Amniotic stem cell (primary cell): Measurements from ENCODE around the gene PIGV.

ENCODE experiments used
- DNase-seq: peaks from one replicate; lab custom pipeline; 2025; lab: John Stamatoyannopoulos, UW

PIGV gene

GRCh38 chr1:26774462-26774861, 13.3 kb upstream of the PIGV start:
- DNase-seq: no peak

DNA sequence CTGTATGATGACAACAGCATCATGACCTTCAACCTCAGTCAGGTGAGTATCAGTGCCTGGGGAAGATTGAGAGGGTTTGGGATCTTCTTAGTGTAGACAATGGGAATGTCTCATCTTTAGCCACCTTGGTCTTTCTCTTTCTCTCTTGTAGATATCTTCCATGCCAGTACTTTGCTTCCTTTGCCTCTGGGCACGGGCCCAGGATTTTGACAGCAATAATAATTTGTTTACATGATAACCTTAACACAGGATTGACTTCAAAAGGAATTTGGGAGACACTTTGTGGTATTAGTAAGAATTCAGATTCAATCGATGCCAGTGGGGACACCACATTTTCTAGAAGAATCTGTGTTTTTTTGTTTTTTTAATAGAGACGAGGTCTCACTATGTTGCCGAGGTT, 12.1 kb upstream of the PIGV start:
- no peak for DNase-seq

- DNase-seq: no peak
Observed at GRCh38 chr1:26779098-26779668, 8.6 kb upstream of the PIGV start.

GRCh38 chr1:26780344-26780957, 7.3 kb upstream of the PIGV start:
- no peak for DNase-seq

DNA sequence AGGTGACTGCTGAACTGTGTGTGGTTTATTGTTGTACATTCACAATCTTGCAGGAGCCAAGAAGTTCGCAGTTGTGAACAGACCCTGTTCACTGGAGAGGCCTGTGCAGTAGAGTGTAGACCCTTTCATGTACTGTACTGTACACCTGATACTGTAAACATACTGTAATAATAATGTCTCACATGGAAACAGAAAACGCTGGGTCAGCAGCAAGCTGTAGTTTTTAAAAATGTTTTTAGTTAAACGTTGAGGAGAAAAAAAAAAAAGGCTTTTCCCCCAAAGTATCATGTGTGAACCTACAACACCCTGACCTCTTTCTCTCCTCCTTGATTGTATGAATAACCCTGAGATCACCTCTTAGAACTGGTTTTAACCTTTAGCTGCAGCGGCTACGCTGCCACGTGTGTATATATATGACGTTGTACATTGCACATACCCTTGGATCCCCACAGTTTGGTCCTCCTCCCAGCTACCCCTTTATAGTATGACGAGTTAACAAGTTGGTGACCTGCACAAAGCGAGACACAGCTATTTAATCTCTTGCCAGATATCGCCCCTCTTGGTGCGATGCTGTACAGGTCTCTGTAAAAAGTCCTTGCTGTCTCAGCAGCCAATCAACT, 6.4 kb upstream of the PIGV start:
- DNase-seq: no peak

DNA sequence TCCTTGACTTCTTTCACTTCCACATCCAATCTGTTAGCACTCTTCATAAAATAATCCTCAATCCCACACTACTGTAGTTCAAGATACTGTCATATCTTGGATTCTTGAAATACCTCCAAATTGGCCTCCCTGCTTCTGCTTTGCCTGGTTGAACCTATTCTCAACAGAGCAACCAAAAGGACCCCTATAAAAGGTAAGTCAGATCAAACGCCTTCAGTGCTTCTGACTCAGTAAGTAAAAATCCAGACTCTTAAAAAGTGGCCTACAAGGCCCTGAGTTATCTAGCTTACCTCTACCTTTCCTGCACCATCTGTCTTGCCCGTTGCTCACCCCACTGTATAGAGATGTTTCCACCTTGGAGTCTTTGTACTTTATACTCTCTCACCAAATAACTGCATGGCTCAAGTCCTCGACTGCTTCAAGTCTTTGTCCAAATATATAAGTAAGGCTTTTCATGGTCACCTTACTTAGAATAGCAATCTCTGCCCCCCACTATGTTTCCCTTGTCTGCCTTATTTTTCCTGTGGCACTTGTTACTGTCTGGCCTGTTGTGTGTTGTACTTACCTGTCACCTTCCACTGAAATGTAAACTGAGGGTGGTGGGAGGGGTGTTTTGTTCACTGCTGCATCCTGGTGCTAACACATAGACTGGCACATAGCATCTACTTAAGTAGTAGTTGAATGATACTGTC, 5.1 kb upstream of the PIGV start:
- DNase-seq: no peak

GRCh38 chr1:26783646-26784022, 4.1 kb upstream of the PIGV start:
- DNase-seq: no peak

DNA sequence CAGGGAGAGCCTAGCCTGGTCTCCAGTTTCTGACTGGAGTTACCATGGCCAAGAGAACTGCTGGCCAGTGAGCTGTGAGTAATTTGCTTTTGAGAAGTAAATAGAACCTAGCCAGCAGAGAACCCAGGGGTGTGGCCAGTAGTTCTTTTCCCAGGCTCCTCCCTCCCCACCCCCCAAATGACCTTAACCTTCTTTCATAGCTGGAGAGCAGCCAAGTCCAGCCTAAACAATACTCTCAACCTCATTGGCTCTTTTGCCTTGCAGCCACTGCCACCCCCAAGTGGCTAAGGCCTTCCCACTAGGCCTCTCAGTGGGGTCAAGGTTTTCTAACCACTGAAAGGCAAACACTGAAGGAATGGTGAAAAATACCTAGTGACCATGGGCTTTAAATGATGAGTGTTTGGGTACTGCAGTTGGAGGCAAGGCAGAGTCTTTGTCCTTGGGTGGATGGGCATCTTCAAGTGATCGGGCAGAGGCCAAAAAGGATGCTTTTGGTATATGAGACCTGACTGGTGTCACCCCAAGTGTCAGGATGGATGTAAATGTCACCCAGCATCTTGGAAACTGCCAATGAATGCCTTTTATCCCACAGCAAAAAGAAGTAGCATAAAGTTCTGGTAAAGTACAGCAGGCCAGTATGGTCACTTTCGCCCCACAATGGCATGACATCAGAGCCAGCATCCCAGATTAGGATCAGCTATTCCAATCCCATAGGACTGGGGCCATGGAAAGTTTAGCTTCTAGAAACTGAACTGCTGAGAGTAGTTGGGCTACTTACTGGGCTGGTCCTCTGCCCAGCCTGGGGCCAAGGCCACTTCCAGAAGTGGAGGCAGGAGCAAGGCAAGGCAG, 3.5 kb upstream of the PIGV start:
- DNase-seq: no peak

DNA sequence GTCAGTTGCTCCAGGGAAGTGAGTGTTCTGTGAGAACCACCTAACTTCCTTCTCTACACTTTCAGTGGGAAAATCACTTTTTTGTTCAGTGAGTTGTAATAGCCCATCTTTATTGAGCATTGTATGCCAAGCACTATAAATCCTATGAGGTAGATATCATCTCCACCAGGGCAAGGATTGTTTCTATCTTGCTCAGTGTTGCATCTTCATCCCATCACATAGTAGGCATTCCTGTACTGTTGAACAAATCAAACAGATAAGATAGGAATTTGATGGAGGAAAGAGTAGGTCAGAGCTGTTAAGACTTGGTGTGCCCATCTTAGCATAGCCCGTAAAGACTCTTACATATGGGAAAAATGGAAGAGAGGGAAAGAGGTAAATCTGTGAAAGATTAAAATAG, 2.9 kb upstream of the PIGV start:
- no peak for DNase-seq

DNA sequence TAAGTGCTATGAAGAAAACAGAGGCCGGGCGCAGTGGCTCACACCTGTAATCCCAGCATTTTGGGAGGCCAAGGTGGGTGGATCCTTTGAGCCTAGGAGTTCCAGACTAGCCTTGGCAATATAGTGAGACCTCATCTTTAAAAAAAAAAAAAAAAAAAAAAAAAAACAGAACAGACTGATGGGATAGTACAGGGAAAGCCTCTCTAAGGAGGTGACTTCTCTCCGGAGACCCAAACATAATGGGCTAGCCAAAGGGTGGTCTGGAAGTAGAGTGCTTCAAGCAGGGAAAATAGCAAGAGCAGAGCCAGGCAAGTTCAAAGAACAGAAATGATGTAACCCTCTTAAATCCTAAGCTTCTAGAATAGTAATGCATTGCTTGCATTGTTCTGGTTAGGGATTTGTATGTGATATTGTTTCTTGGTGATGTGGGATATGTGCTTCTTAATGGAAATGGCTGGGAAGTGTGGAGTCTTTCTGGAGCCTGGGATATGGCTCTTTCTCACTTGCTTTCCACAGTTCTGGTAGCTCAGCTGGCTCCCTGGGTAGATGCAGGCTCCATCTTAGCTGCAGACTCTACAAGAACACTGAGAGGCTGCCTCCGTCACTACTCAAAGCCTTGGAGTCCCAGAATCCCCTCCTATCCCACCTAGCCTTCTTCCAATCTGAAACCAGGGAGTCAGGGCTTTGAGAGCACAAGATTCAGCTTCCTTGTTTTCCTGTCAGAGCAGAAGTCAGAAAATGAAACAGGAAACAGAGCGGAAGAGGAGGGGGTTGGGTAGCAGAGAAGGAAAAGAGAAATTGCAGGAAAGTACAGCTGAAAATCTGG, 1.9 kb upstream of the PIGV start:
- DNase-seq: no peak

- no peak for DNase-seq
Observed at GRCh38 chr1:26786437-26787380, 1.0 kb upstream of the PIGV start.

DNA sequence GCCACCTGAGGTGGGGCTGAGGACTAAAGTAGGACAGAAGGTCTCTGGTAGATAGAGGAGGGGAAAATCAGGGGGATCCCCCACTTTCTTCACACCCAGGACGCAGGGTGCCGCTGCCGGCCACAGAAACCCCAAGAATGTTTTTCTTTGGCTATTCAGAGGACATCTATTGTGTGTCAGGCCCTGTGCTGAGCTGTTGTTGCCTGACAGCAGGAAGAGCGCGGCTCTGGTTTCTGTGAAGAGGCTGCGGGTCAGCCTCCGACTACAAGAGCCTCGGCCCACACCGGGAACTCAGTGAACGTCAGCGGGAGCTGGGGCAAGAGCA, 407 bp upstream of the PIGV start:
- no peak for DNase-seq

GRCh38 chr1:26788515-26788785, 700 bp downstream of the PIGV start:
- no peak for DNase-seq

- peak; percentile 80 for DNase-seq
Observed at GRCh38 chr1:26788836-26789611, 1.3 kb downstream of the PIGV start.

DNA sequence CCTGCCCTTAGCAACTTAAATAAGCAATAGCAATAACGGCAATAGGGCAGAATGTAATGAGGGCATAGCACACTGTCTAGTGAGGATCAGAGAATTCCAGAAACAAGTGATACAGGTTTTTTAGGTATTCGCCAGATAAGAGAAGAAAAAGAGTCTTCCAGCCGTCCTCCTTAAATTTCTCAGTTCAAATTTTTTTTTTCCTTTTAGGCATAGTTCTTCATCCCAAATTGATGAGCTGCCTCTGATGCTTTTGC, 1.8 kb downstream of the PIGV start:
- no peak for DNase-seq

- DNase-seq: no peak
Observed at GRCh38 chr1:26789931-26790330, 2.2 kb downstream of the PIGV start.

DNA sequence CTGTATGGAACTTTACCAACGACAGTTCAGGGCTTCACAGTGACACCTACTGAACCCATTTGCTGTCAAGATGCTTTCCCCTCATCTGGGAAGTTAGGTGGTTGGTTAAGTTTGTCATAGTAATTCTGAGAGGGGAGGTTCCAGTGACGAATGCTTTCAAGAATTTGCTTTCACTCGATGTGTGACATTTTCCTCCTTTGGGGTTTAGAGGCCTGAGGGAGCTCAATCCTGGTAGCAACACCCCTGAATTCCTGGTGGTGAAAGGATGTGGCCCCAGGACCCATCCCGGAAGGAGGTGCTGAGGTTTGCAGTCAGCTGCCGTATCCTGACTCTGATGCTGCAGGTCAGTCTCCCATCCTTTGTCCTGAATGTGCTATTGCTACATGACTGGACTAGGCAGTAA, 2.8 kb downstream of the PIGV start:
- no peak for DNase-seq

- DNase-seq: no peak
Observed at GRCh38 chr1:26791148-26791547, 3.4 kb downstream of the PIGV start.

DNA sequence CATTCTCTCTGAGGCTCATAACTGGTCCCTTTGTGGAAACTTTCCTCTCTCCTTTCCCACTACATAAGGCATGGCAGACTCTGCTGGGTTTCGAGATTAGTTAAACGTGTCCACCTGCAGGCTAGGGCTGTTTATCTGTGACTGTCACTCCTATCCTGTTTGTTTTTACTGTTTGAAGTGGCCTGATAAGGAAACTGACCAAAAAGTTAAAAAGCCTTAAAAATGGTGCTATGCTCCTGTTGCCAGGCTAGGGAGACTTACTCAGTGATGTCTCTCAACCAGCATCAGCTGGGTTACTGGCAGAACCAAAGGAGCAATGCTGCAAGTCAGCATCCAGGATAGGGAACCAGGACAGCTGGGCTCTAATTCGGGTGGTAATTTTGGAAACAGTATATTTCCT, 3.9 kb downstream of the PIGV start:
- DNase-seq: no peak

DNA sequence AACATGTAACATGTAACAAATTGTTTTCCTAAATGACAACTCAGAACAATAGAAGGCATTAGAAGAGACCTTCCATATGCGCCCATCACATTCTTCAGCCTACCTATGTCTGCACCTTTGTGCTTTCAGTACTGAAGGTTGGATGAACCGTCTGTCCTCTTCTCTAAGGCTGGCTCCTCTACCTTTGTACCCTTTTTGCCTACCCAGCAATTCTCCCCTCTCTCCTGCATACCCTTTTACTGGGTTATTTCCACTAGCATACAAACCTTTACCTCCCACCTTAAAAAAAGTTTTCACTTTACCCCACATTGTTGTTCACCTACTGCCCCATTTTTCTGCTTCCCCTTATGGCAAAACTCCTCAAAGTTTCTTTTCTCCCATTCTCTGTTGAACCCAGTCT, 5.2 kb downstream of the PIGV start:
- DNase-seq: no peak
